Neural cell (in vitro differentiated cells): ENCODE results near the gene NACC1. TPM values are rescaled to one million over a fixed set of nuclear protein-coding genes. Genes with fewer than 3 reads are reported as not detected.
"Not testable (repeated sequence)": the region's sequence is repeated elsewhere in the genome, so short reads cannot be mapped to it uniquely, and the experiment has no call there.

ENCODE experiments used
- H2AFZ ChIP-seq: fragments of 200-600, 300-800 bp; sonication (generic), shearing (Covaris generic); 2 replicates; pipeline ENCODE4 v1.6.0; 2014; ENCODE audit warnings: low read depth, mild to moderate bottlenecking, antibody characterized with exemption, low read length, moderate library complexity
- H3F3A ChIP-seq: fragments of 200-600 bp; shearing (Covaris generic); 2 replicates; pipeline ENCODE4 v1.6.1; 2016; ENCODE audit warnings: mild to moderate bottlenecking, moderate library complexity, mixed read lengths, antibody characterized with exemption, low read length; ENCODE audit not compliant: insufficient read depth, poor library complexity, severe bottlenecking
- H3K27ac ChIP-seq: fragments of 200-600, 300-800 bp; sonication (generic), shearing (Covaris generic); 2 replicates; pipeline ENCODE4 v1.5.1; 2014; ENCODE audit warnings: mild to moderate bottlenecking, low read length, moderate library complexity
- H3K27me3 ChIP-seq: fragments of 300-800, 200-600 bp; sonication (generic), shearing (Covaris generic); 2 replicates; pipeline ENCODE4 v1.6.0; 2014; ENCODE audit warnings: mild to moderate bottlenecking, low read depth, low read length, moderate library complexity; ENCODE audit not compliant: insufficient read depth
- H3K36me3 ChIP-seq: fragments of 300-800, 200-600 bp; sonication (generic), shearing (Covaris generic); 2 replicates; pipeline ENCODE4 v1.5.1; 2014; ENCODE audit warnings: mild to moderate bottlenecking, antibody characterized with exemption, low read length, moderate library complexity; ENCODE audit not compliant: insufficient read depth
- H3K4me2 ChIP-seq: fragments of 300-800, 200-600 bp; sonication (generic), shearing (Covaris generic); 2 replicates; pipeline ENCODE4 v1.6.0; 2014; ENCODE audit warnings: mild to moderate bottlenecking, low read length
- H3K4me3 ChIP-seq: fragments of 300-800, 200-600 bp; sonication (generic), shearing (Covaris generic); 2 replicates; pipeline ENCODE4 v1.5.1; 2014; ENCODE audit warnings: mild to moderate bottlenecking, low read length, moderate library complexity
- H3K79me2 ChIP-seq: fragments of 200-600 bp; shearing (Covaris generic); replicated peaks from 2 replicates; pipeline ENCODE4 v1.6.0; 2014; ENCODE audit warnings: mild to moderate bottlenecking, low read length, moderate library complexity; ENCODE audit not compliant: insufficient read depth
- H3K9ac ChIP-seq: fragments of 300-800, 200-600 bp; sonication (generic), shearing (Covaris generic); 2 replicates; pipeline ENCODE4 v1.6.1; 2016; ENCODE audit warnings: mild to moderate bottlenecking, low read length, mixed read lengths
- H3K9me2 ChIP-seq: fragments of 200-600 bp; shearing (Covaris generic); 2 replicates; pipeline ENCODE4 v1.6.1; 2016; ENCODE audit warnings: mild to moderate bottlenecking, low read length, mixed read lengths; ENCODE audit not compliant: insufficient read depth
- H3K9me3 ChIP-seq: fragments of 200-600, 300-800 bp; sonication (generic), shearing (Covaris generic); 2 replicates; pipeline ENCODE4 v1.6.1; 2016; ENCODE audit warnings: mild to moderate bottlenecking, mixed run types, low read length, moderate library complexity, mixed read lengths
- H4K20me1 ChIP-seq: fragments of 200-600 bp; shearing (Covaris generic); 2 replicates; pipeline ENCODE4 v1.6.1; 2016; ENCODE audit warnings: mild to moderate bottlenecking, mixed run types; ENCODE audit not compliant: insufficient read depth
- EP300 ChIP-seq: fragments of 450-650 bp; conservative IDR thresholded peaks from 2 replicates; pipeline ENCODE4 v1.6.1; 2014; ENCODE audit warnings: antibody characterized with exemption, mild to moderate bottlenecking, moderate library complexity; ENCODE audit not compliant: poor library complexity, severe bottlenecking
- EZH2 ChIP-seq: fragments of 200-600, 300-800 bp; shearing (Covaris generic), sonication (generic); IDR thresholded peaks from 2 replicates; pipeline ENCODE4 v1.6.1; 2014; ENCODE audit warnings: antibody characterized with exemption, low read length, borderline replicate concordance, mild to moderate bottlenecking; ENCODE audit not compliant: insufficient read depth, poor library complexity, severe bottlenecking
- MXI1 ChIP-seq: fragments of 450-650 bp; conservative IDR thresholded peaks from 2 replicates; pipeline ENCODE4 v1.6.1; 2014; ENCODE audit warnings: antibody characterized with exemption, mild to moderate bottlenecking; ENCODE audit not compliant: poor library complexity, severe bottlenecking
- POLR2AphosphoS5 ChIP-seq: IDR thresholded peaks from 2 replicates; pipeline ENCODE4 v1.6.1; 2012
- RAD21 ChIP-seq: fragments of 450-650 bp; conservative IDR thresholded peaks from 2 replicates; pipeline ENCODE4 v1.6.1; 2014; ENCODE audit warnings: antibody characterized with exemption, mild to moderate bottlenecking, moderate library complexity
- SMC3 ChIP-seq: fragments of 450-650 bp; conservative IDR thresholded peaks from 2 replicates; pipeline ENCODE4 v1.6.1; 2014; ENCODE audit warnings: antibody characterized with exemption, mild to moderate bottlenecking, moderate library complexity; ENCODE audit not compliant: poor library complexity
- TAF1 ChIP-seq: IDR thresholded peaks from 2 replicates; pipeline ENCODE4 v1.6.1; 2012; ENCODE audit warnings: low read depth
- polyA plus RNA-seq: library from polyadenylated mRNA; depleted of rRNA; stranded (reverse); fragments of >200 nt; gene quantifications from 2 replicates; pipeline ENCODE4 v1.2.3, GENCODE V29; 2014
- TF ChIP-seq, protein P1 (sequence below): IDR thresholded peaks from 2 replicates; pipeline ENCODE4 v1.6.1; 2012; ENCODE audit warnings: borderline replicate concordance
- TF ChIP-seq, protein P2 (sequence below): fragments of 450-650 bp; IDR thresholded peaks from 2 replicates; pipeline ENCODE4 v1.5.1; 2014; ENCODE audit warnings: antibody characterized with exemption, mild to moderate bottlenecking, moderate library complexity; ENCODE audit not compliant: poor library complexity, severe bottlenecking

The NACC1 gene
- polyA plus RNA-seq, 1 donor from 2014 or later: 16.1 TPM

DNA sequence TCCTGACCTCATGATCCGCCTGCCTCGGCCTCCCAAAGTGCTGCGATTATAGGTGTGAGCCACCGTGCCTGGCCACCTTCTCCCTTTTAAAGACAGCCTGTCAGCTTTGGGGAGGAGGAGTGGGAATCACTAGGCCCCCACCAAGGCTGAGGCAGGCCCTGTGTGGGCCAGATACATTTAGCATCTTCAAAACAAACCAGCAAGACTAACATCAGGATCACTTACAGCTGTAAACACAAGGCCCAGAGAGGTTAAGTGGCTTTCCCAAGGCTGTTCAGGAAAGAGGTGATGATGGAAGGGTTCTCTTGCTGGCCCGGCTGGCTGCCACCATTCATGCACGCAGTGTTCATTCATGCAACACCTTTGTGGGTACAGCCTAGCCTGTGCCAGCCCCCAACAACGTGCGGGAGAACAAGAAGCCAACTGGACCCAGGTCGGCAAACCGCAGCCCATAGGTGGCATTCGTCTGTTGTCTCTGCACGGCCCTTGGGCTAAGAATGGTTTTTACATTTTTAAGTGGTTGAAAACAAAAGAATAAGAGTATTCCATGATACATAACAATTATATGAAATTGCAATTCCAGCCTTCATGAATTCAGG, 55.2 kb downstream of the NACC1 start:
- no peaks in the 10 kb centered on the region for H4K20me1 ChIP-seq
- no peak overlapping the region for H2AFZ ChIP-seq
- no peaks in the 10 kb centered on the region for H3K79me2 ChIP-seq
- H3K9me3 ChIP-seq: no peaks in the 10 kb centered on the region
- H3K27ac ChIP-seq: no peak overlapping the region
- H3K9ac ChIP-seq: no peak overlapping the region
- H3K4me2 ChIP-seq: no peak overlapping the region
- no peaks in the 10 kb centered on the region for H3F3A ChIP-seq
- no peaks in the 10 kb centered on the region for H3K36me3 ChIP-seq
- H3K9me2 ChIP-seq: no peaks in the 10 kb centered on the region
- TF ChIP-seq, protein P1, sequence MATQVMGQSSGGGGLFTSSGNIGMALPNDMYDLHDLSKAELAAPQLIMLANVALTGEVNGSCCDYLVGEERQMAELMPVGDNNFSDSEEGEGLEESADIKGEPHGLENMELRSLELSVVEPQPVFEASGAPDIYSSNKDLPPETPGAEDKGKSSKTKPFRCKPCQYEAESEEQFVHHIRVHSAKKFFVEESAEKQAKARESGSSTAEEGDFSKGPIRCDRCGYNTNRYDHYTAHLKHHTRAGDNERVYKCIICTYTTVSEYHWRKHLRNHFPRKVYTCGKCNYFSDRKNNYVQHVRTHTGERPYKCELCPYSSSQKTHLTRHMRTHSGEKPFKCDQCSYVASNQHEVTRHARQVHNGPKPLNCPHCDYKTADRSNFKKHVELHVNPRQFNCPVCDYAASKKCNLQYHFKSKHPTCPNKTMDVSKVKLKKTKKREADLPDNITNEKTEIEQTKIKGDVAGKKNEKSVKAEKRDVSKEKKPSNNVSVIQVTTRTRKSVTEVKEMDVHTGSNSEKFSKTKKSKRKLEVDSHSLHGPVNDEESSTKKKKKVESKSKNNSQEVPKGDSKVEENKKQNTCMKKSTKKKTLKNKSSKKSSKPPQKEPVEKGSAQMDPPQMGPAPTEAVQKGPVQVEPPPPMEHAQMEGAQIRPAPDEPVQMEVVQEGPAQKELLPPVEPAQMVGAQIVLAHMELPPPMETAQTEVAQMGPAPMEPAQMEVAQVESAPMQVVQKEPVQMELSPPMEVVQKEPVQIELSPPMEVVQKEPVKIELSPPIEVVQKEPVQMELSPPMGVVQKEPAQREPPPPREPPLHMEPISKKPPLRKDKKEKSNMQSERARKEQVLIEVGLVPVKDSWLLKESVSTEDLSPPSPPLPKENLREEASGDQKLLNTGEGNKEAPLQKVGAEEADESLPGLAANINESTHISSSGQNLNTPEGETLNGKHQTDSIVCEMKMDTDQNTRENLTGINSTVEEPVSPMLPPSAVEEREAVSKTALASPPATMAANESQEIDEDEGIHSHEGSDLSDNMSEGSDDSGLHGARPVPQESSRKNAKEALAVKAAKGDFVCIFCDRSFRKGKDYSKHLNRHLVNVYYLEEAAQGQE: no peak
- TF ChIP-seq EP300: no peak
- no peak for TF ChIP-seq POLR2AphosphoS5
- TF ChIP-seq SMC3: no peak
- no peak for TF ChIP-seq RAD21
- TF ChIP-seq, protein P2, sequence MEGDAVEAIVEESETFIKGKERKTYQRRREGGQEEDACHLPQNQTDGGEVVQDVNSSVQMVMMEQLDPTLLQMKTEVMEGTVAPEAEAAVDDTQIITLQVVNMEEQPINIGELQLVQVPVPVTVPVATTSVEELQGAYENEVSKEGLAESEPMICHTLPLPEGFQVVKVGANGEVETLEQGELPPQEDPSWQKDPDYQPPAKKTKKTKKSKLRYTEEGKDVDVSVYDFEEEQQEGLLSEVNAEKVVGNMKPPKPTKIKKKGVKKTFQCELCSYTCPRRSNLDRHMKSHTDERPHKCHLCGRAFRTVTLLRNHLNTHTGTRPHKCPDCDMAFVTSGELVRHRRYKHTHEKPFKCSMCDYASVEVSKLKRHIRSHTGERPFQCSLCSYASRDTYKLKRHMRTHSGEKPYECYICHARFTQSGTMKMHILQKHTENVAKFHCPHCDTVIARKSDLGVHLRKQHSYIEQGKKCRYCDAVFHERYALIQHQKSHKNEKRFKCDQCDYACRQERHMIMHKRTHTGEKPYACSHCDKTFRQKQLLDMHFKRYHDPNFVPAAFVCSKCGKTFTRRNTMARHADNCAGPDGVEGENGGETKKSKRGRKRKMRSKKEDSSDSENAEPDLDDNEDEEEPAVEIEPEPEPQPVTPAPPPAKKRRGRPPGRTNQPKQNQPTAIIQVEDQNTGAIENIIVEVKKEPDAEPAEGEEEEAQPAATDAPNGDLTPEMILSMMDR: no peak
- no peak for TF ChIP-seq EZH2
- TF ChIP-seq MXI1: no peak
- no peak for TF ChIP-seq TAF1
- H3K27me3 ChIP-seq: no peaks in the 10 kb centered on the region
- H3K4me3 ChIP-seq: no peak overlapping the region

DNA sequence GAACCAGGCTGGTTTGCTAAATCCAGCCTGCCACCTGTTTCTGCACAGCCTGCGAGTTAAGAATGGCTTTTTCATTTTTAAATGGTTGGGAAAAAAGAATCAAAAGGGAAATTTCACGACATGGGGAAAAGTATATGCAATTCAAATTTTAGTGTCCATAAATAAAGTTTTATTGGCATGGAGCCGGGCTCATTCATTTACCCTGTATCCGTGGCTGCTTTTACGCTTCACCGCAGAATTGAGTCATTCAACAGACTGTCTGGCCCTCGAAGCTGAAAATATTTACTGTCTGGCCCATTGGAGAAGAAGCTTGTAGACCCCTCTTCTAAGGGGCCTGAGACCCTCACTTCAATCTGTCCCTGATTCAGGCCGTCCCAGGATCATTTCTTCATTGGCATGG, 58.3 kb downstream of the NACC1 start:
- H3K27me3 ChIP-seq: no peaks in the 10 kb centered on the region
- H3K9me3 ChIP-seq: no peaks in the 10 kb centered on the region
- no peak overlapping the region for H2AFZ ChIP-seq
- no peak overlapping the region for H3K27ac ChIP-seq
- no peak overlapping the region for H3K4me3 ChIP-seq
- no peak overlapping the region for H3K4me2 ChIP-seq
- no peaks in the 10 kb centered on the region for H3K9me2 ChIP-seq
- no peak overlapping the region for H3K9ac ChIP-seq
- no peaks in the 10 kb centered on the region for H3K79me2 ChIP-seq
- H3F3A ChIP-seq: no peaks in the 10 kb centered on the region
- H4K20me1 ChIP-seq: no peaks in the 10 kb centered on the region
- TF ChIP-seq, protein P2: no peak
- TF ChIP-seq TAF1 (no peak), RAD21 (no peak), MXI1 (no peak), EP300 (no peak), SMC3 (no peak), POLR2AphosphoS5 (no peak), EZH2 (no peak)
- TF ChIP-seq, protein P1: no peak
- no peaks in the 10 kb centered on the region for H3K36me3 ChIP-seq

DNA sequence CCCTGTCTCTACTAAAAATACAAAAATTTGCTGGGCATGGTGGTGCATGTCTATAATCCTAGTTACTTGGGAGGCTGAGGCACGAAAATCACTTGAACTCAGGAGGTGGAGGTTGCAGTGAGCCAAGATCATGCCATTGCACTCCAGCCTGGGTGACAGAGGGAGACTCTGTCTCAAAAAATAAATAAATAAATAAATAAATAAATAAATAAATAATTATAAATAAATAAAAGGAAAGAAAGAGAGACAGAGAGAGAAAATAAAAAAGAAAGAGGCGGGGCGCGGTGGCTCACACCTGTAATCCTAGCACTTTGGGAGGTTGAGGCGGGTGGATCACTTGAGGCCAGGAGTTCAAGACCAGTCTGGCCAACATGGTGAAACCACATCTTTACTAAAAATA, 59.5 kb downstream of the NACC1 start:
- H3F3A ChIP-seq, H3K27ac ChIP-seq, H3K9ac ChIP-seq, H3K9me2 ChIP-seq, H4K20me1 ChIP-seq, H3K36me3 ChIP-seq, H3K4me3 ChIP-seq, H3K27me3 ChIP-seq, H3K9me3 ChIP-seq, H3K4me2 ChIP-seq, H3K79me2 ChIP-seq, H2AFZ ChIP-seq: not testable (repeated sequence)
